Testis (tissue), 2 donors: ENCODE data around the gene SMCO4.

Source experiments
- CTCF ChIP-seq, 3 experiments: fragments of 450-650 bp in 2 of 3; fragments of 200-600 bp in 1 of 3; sonication (generic) in 1 of 3; IDR thresholded peaks; one replicate each; pipeline ENCODE4 v1.5.1; 2016 to 2019; ENCODE audit warnings: antibody characterized with exemption in 3 of 3, mild to moderate bottlenecking in 2 of 3, moderate library complexity in 1 of 3
- POLR2A ChIP-seq: fragments of 450-650 bp; IDR thresholded peaks from one replicate; pipeline ENCODE4 v1.6.1; 2017; ENCODE audit warnings: antibody characterized with exemption, mild to moderate bottlenecking, moderate library complexity

DNA sequence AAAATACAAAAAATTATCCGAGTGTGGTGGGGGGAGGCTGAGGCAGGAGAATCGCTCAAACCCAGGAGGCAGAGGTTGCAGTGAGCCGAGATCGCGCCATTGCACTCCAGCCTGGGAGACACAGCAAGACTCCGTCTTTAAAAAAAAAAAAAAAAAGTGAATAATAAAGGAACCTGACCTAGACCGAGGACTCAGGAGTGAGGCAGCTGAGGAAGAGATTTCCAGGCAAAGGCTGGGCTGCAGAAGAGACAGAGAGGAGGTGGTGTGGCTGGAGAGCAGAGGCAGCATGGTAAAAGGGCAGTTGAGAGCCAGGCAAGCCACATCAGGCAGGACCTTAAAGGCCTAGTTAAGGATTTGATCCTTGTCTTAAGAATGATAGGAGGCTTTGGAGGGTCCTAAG is 28.4 kb upstream of the SMCO4 start:
- TF ChIP-seq CTCF (IDR thresholded peaks at IDR 0.05) (no peak), POLR2A (no peak)
